NCI-H524 treated with DMSO at 0.1 percent for 48 hours (cell line): Measurements from ENCODE around the gene ENGASE.

ENCODE experiments used
- DNase-seq: peaks from one replicate; lab custom pipeline; 2025; lab: John Stamatoyannopoulos, UW

ENGASE gene

DNA sequence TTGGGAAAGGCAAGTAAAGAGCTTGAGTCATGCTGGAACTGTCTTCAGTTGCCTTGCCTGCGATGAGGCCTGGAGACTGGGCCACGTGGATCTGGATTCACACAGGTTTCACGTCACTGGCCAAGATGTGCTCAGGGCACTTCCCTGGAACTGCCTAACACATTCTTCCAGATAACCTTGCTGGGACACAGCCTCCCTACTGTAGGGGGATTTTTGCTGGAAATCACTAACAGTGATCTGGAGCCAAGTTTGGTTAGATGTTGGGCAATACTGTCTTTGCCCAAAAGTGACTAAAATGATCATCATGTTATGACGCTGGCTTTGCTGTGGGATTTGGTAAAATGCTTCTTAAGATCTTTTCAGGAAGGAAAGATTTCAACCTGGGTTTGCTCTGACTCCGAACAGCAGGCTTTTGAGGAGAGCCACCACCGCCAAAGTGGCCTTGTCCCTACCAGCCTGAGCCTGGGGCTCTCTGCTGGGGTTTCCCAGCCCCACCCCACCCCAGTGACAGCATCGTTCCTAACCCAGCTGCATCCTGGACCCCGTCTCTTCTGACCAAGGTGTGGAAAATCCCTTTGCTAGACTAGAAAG, 36.0 kb upstream of the ENGASE start:
- DNase-seq, result no peak

DNA sequence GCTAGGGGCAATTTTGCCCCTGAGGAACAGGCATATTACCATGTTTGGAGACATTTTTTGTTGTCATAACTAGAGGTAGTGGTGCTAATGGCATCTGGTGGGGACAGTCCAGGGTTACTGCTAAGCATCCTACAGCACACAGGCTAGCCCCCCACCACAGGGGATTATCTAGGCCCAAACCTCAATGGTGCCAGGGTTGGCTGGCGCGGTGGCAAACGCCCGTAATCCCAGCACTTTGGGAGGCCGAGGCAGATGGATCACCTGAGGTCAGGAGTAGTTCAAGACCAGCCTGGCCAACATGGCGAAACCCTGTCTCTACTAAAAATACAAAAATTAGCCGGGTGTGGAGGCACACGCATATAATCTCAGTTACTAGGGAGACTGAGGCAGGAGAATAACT, 35.5 kb upstream of the ENGASE start:
- no peak for DNase-seq

DNA sequence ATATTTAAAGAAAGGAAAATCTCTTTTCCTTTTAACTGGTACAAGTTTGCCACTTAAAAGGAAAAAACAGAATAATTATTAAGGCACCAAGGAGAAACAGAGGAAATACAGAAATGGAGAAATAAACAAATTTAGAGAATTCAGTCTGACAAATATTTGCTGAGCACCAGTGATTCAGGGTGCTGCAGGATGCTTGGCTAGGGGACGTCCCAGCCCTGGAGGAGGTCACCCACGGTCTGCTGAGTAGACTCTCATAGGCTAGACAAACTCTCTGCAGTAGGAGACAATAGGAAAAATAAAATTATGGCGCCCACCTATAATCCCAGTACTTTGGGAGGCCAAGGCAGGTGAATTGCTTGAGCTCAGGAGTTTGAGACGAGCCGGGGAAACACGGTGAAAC, 34.7 kb upstream of the ENGASE start:
- DNase-seq, result no peak

DNA sequence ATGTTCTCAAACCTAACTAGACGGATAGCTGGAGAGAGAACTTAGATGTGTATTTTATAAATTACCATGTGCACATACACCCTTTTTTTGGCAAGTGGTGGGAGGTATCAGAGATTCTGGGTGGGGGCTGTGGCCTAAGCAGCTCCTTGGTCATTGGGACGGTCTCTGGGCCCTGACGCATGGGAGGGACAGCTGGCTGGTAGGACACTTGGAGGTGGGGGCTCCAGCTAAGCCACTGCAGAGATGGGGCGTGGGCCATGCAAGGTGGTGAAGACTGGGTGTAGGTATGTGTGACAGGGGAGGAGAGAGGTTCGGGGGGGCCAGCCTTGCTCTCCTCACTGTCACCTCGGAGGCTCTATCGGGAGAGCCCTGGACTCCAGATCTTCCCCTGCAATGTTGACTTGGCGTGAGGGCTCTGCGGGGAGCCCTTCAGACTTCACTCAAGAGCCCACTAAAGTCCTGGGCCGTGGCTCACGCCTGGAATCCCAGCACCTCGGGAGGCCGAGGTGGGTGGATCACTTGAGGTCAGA, 33.5 kb upstream of the ENGASE start:
- no peak for DNase-seq

DNA sequence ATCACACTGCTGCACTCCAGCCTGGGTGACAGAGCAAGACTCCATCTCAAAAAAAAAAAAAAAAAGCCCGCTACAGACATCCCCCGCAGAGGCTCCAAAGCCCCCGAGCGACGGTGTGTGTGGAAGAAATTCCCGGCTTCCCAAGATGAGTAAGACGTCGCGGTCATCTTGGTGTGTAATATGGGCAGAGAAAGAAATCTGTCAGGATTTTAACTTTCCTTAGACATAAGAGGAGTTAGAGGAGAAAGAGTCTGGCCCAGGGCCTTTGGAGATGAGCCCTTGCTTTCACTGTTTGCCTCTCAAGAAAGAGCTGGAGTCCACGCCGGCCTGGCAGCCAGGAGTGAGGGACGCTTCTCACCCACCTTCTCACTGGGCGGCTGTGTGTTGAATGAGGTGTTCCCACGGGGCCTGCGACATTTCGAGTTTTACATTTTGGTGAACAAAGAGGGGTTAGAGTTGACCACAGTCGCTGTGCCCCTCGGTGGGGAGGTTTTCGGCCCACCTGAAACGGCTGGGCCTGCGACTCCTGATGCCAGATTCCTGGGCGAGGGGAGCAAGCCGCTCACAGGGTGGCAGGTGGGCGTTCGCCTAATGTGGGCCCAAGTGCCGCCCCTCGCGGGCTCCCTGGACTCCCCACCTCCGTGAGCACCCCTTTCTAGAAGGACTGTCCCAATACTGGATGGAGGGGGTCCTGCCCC, 32.8 kb upstream of the ENGASE start:
- no peak for DNase-seq

DNA sequence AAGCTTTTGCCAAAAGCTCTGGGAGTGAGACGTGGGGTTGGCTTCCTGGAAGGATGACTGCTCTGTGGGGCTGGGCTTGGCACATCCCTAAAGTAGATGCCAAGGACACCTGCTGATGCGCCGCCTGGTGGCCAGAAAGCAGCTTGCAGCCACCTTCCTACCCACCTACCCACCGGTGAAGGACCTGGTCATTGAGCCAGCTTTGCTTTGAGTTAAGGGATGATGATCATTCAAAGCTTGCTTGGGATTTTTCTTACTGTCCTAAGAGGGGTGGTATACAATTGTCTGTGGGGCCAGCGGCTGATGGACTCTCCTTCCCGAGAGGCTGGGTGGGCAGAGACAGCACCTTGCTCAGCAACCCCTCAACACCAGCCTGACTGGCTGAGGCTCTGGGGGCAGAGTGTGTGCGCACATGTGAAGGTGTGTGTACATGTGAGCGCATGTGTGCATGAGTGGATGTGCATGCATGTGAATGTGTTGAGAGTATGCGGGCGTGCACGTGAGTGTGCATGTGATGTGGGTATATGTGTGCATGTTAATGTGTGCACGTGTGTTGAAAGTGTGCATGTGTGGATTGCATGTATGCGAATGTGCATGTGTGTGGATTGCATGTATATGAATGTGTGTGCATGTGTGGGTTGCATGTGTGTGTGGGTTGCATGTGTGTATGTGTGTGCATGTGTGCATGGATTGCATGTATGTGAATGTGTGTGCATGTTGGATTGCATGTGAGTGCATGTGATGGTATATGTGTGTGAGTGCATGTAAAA, 32.0 kb upstream of the ENGASE start:
- peak; percentile 22 for DNase-seq

DNA sequence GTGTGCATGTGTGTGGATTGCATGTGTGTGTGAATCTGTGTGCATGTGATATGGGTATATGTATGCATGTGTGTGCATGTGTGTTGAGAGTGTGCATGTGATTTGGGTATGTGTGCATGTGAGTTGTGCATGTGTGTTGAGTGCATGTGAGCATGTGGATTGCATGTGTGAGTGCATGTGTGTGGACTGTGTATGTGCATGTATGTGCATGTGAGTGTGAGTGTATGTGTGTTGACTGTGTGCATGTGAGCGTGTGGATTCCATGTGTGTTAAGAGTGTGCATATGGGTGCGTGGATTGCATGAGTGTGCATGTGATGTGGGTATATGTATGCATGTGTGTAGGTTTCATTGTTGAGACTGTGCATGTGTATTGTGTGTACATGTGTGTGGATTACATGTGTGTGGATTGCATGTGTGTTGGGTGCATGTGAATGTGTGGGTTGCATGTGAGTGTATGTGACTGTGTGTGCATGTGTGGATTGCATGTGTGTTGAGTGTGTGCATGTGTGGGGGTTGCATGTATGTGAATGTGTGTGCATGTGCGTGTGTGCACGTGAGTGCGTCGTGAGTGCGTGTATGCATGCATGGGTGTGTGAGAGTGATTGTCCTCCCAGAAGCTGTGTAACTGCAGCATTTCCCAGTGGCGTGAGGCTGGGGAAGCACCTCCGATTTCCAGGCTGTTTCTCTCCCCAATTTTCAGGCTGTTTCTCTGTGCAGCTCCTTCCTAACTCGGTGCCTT, 31.3 kb upstream of the ENGASE start:
- no peak for DNase-seq

DNA sequence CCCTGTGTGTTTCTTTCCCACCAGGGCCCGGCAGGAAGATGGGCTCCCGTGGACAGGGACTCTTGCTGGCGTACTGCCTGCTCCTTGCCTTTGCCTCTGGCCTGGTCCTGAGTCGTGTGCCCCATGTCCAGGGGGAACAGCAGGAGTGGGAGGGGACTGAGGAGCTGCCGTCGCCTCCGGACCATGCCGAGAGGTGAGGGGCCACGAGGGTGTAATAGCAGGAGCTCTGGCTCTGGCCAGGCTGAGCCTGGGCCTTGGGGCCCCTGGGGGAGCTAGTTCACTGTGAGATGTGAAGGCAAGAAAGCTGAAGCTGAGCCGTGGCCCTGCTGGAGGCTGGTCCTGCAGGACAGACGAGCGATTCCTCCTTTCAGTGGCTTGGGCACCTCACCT, 30.7 kb upstream of the ENGASE start:
- DNase-seq, result no peak

DNA sequence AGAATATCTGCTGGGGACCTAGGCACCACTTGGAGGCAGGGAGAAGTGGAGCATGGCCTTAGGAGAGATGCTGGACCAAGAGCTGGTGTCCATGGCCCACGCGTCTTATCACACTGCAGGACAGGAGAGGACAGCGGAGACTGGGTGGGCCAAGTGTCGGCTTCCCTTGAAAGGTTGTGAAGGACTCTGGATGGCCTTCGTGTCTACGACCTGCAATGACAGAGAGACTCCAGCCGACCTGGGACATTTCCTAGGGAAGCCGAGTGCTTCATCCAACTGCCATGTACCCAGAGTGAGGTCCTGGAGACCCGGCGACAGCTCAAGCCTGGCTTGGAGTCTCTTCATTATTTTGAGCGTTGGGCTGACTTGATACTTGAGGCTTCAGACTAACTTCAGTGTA, 30.2 kb upstream of the ENGASE start:
- no peak for DNase-seq

DNA sequence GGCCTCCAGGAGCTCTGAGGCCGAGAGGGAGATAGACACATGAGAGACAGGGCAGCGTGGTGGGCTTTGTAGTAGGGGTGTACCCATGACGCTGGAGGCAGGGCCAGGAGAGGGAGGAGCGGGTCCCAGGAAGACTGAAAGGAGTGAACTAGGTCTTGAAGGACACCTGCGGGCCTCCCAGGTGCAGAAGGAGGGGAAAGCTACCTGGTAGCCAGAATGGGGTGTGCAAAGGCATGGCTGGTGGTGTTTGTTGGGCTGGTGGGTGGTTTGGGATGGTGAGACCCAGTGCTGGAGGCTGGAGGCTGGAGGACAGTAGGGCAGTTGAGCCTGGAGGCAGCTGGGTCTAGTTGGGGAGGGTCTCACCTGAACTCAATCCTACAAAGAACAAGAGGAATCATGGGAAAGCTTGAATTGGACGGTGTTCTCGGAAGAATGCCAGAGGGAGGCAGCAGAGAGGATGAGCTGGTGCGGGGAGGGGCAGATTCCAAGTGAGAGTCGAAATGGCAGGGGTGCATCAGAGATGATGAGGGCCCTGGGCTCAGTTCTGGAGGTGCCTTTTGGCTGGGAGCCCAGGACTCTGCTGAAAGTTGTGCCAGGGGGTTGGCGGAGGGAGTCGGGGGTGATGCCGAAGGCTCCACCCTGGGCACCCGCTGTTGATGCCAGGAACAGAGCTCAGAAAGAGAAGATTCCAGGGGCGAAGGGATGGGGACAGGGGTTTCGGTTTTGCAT, 29.5 kb upstream of the ENGASE start:
- DNase-seq, result no peak

DNA sequence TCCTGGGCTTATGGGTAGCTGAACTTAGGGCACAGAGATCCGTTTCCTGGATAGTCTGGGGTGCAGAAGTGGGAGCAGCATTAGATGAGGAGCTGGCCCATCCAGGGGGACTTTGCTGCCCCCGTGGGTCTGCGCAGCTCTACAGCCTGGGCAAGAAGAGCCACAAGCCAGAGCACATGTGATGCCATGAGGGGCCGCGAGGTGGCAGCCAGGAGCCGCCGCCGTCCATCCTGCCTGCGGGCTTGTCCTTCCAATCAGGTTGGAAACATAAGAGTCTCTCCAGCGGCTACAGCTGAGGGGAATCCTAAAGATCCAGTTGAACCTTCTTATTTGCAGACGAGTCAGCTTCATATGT, 28.8 kb upstream of the ENGASE start:
- peak; percentile 54 for DNase-seq

DNA sequence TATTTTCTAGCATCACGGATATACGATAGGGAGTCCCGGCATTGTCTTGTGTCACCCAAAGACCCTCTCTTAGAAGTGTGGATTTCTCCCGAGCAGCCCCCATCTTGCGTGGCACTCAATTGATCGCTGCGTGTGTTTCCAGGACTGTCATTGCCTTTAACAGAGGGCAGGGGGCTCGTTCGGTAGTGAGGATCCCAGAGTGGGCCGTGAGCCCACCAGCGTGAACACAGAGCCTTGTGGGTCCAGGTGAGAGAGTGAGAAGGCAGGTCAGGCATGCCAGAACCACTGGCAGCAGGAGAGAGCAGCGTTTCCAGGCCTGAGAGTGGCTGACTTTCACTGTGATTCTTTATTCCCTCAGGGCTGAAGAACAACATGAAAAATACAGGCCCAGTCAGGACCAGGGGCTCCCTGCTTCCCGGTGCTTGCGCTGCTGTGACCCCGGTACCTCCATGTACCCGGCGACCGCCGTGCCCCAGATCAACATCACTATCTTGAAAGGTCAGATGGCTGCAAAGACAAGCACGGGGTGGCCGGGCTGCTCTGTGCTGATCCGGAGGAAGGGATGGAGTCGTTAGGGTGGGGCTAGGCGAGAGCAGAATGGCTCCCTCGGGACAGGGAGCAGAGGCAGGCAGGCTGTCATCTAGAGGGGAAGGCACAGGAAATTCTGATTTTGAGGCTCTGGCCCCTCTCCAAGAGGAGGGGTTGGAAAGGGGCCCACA, 28.3 kb upstream of the ENGASE start:
- DNase-seq, result no peak

DNA sequence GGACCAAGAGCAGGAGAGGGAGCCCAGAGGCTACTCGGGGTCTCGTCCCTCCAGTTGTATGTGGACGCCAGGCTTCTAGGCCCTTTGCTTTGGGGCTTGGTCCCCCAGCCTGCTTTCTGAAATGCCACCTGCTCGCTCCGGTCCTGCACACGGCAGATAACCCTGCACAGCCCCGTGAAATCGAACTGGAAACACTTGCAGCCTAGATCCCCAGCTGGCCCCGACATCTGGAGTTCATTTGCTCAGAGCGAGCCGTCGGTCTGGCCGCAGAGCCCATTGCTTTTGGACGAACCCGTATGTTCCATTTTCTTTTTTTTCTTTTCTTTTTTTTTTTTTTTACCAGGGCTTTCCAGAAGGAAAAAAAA, 27.7 kb upstream of the ENGASE start:
- DNase-seq, result peak; percentile 89

DNA sequence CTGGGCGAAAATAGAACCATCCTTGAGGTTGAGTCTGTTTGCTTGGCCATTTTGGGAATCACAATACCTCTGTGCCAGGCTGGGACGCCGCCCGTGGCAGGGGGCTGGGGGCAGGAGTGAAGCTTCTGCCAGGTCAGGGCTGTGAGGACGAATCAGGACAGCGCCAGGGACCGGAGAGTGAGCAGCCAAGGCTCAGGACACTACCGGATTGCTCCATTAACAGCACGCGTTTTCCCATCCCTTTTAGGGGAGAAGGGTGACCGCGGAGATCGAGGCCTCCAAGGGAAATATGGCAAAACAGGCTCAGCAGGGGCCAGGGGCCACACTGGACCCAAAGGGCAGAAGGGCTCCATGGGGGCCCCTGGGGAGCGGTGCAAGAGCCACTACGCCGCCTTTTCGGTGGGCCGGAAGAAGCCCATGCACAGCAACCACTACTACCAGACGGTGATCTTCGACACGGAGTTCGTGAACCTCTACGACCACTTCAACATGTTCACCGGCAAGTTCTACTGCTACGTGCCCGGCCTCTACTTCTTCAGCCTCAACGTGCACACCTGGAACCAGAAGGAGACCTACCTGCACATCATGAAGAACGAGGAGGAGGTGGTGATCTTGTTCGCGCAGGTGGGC, 27.2 kb upstream of the ENGASE start:
- DNase-seq, result no peak

DNA sequence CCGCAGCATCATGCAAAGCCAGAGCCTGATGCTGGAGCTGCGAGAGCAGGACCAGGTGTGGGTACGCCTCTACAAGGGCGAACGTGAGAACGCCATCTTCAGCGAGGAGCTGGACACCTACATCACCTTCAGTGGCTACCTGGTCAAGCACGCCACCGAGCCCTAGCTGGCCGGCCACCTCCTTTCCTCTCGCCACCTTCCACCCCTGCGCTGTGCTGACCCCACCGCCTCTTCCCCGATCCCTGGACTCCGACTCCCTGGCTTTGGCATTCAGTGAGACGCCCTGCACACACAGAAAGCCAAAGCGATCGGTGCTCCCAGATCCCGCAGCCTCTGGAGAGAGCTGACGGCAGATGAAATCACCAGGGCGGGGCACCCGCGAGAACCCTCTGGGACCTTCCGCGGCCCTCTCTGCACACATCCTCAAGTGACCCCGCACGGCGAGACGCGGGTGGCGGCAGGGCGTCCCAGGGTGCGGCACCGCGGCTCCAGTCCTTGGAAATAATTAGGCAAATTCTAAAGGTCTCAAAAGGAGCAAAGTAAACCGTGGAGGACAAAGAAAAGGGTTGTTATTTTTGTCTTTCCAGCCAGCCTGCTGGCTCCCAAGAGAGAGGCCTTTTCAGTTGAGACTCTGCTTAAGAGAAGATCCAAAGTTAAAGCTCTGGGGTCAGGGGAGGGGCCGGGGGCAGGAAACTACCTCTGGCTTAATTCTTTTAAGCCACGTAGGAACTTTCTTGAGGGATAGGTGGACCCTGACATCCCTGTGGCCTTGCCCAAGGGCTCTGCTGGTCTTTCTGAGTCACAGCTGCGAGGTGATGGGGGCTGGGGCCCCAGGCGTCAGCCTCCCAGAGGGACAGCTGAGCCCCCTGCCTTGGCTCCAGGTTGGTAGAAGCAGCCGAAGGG, 26.4 kb upstream of the ENGASE start:
- no peak for DNase-seq

DNA sequence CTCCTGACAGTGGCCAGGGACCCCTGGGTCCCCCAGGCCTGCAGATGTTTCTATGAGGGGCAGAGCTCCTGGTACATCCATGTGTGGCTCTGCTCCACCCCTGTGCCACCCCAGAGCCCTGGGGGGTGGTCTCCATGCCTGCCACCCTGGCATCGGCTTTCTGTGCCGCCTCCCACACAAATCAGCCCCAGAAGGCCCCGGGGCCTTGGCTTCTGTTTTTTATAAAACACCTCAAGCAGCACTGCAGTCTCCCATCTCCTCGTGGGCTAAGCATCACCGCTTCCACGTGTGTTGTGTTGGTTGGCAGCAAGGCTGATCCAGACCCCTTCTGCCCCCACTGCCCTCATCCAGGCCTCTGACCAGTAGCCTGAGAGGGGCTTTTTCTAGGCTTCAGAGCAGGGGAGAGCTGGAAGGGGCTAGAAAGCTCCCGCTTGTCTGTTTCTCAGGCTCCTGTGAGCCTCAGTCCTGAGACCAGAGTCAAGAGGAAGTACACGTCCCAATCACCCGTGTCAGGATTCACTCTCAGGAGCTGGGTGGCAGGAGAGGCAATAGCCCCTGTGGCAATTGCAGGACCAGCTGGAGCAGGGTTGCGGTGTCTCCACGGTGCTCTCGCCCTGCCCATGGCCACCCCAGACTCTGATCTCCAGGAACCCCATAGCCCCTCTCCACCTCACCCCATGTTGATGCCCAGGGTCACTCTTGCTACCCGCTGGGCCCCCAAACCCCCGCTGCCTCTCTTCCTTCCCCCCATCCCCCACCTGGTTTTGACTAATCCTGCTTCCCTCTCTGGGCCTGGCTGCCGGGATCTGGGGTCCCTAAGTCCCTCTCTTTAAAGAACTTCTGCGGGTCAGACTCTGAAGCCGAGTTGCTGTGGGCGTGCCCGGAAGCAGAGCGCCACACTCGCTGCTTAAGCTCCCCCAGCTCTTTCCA, 25.5 kb upstream of the ENGASE start:
- no peak for DNase-seq

DNA sequence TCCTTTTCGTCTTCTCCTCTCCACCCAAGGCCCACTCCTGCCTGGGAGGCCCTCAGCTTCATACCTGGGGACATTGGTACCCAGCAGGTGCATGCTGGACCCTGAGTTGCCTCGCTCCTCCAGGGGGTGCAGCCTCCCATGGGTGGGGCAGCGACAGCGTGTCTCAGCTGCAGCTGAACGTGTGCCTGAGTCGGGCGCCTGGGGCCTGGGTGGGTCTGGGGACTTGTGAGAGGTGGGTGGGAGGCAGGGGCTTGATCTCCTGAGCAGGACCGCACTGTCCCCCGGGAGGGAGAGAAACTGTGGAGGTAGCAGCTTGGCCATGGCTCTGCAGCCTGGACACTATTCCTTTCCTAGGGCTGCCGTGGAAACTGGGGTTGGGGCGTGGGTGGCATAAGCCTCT, 24.8 kb upstream of the ENGASE start:
- no peak for DNase-seq

DNA sequence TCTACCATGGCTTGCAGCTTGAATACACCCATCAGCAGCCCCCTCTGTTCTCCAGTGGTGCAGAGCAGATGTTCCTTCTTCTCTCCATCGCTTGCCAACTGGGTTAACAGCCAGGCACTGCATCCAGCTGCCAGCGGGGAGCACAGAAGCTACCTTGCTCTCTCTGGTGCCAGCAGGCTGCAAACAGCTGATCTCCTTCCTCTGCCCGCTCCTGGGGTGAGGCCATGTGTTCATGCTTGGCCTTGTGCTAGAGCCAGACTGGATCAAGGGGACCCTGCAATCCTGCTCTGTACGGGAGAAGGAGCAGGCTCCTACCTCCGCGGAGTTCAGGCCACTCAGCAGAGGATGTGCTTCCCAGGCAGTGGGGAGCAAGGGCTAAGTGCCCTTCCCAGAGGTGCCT, 24.1 kb upstream of the ENGASE start:
- no peak for DNase-seq

DNA sequence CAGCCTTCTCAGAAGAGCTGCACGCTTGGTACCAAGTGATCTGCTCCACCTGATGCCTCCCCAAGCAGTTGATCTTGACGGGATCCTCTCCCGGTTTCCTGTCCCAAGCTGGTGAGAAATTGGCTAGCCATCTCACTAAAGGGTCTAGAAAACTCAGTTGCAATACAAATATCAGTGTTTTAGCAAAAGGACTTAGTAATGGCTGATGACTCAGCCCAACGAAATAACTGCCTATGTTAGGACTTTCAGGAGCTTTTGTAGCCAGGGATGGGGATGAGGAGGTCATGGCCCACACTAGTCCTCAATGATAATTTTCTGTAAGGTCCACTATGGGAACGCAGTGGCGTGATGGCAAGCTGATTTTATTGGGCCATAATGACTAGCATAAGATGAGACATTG, 23.3 kb upstream of the ENGASE start:
- DNase-seq, result no peak
